HEK293 (cell line): ENCODE results near the gene EIF4B.

Experiments used
- CTCF ChIA-PET: fragments of 350-600 bp; formaldehyde crosslinking; extraction: SDS; loops from one replicate; lab custom pipeline; 2021; ENCODE audit warnings: antibody characterized with exemption; lab: Yijun Ruan, JAX
- POLR2A ChIA-PET: fragments of 300-600 bp; formaldehyde crosslinking; extraction: SDS; loops from one replicate; lab custom pipeline; 2020; ENCODE audit warnings: antibody characterized with exemption, inconsistent platforms; lab: Yijun Ruan, JAX
- H3K27ac ChIP-seq: fragments of 200-500 bp; sonication (Bioruptor generic); 2 replicates; pipeline ENCODE4 v1.5.1; 2014; ENCODE audit warnings: low read depth, low read length, control low read depth, inconsistent platforms; ENCODE audit errors: extremely low read depth
- H3K36me3 ChIP-seq, 2 experiments: fragments of 200-500 bp in 1 of 2; sonication (Bioruptor generic) in 1 of 2; 1 replicate in 1 of 2; 2 replicates in 1 of 2; pipeline ENCODE4 v1.5.1; 2014 to 2017; ENCODE audit warnings: inconsistent platforms in 2 of 2, low read length in 2 of 2; ENCODE audit not compliant: control insufficient read depth in 2 of 2, insufficient read depth in 1 of 2
- H3K4me1 ChIP-seq: fragments of 200-500 bp; sonication (Bioruptor generic); 2 replicates; pipeline ENCODE4 v1.5.1; 2014; ENCODE audit warnings: mild to moderate bottlenecking, low read length, inconsistent platforms; ENCODE audit not compliant: control insufficient read depth, insufficient read depth
- H3K4me3 ChIP-seq: 2 replicates; pipeline ENCODE4 v1.5.1; 2011; ENCODE audit warnings: low read depth, mild to moderate bottlenecking, control low read depth, low read length, moderate library complexity
- H3K9me3 ChIP-seq: fragments of 200-500 bp; sonication (Bioruptor generic); 2 replicates; pipeline ENCODE4 v1.5.1; 2014; ENCODE audit warnings: low read depth, low read length, inconsistent platforms; ENCODE audit not compliant: control insufficient read depth, insufficient read depth
- EGR2 ChIP-seq: fragments of 450-650 bp; formaldehyde crosslinking; IDR thresholded peaks from 2 replicates; pipeline ENCODE4 v1.5.1; 2016; ENCODE audit warnings: low read depth, missing biosample characterization, missing genetic modification characterization
- KLF1 ChIP-seq: fragments of 450-650 bp; formaldehyde crosslinking; IDR thresholded peaks from 2 replicates; pipeline ENCODE4 v1.5.1; 2016; ENCODE audit warnings: missing biosample characterization, missing genetic modification characterization
- KLF16 ChIP-seq: fragments of 450-650 bp; formaldehyde crosslinking; IDR thresholded peaks from 2 replicates; pipeline ENCODE4 v1.5.1; 2017; ENCODE audit warnings: missing biosample characterization, missing genetic modification characterization
- KLF17 ChIP-seq: fragments of 450-650 bp; formaldehyde crosslinking; IDR thresholded peaks from 2 replicates; pipeline ENCODE4 v1.5.1; 2016; ENCODE audit warnings: missing biosample characterization, missing genetic modification characterization
- PRDM4 ChIP-seq: fragments of 450-650 bp; formaldehyde crosslinking; IDR thresholded peaks from 2 replicates; pipeline ENCODE4 v1.5.1; 2017; ENCODE audit warnings: missing biosample characterization, missing genetic modification characterization
- SP3 ChIP-seq: fragments of 450-650 bp; formaldehyde crosslinking; IDR thresholded peaks from 2 replicates; pipeline ENCODE4 v1.5.1; 2016; ENCODE audit warnings: missing biosample characterization, missing genetic modification characterization
- ZBTB17 ChIP-seq: fragments of 450-650 bp; formaldehyde crosslinking; IDR thresholded peaks from 2 replicates; pipeline ENCODE4 v1.5.1; 2016; ENCODE audit warnings: missing biosample characterization, missing genetic modification characterization
- ZFP69B ChIP-seq: fragments of 450-650 bp; formaldehyde crosslinking; IDR thresholded peaks from 2 replicates; pipeline ENCODE4 v1.5.1; 2016; ENCODE audit warnings: missing biosample characterization, missing genetic modification characterization
- ZNF266 ChIP-seq: fragments of 450-650 bp; formaldehyde crosslinking; IDR thresholded peaks from 2 replicates; pipeline ENCODE4 v1.5.1; 2016; ENCODE audit warnings: missing biosample characterization, missing genetic modification characterization, low read depth
- ZNF341 ChIP-seq: fragments of 450-650 bp; formaldehyde crosslinking; IDR thresholded peaks from 2 replicates; pipeline ENCODE4; 2016; ENCODE audit warnings: low read depth, missing biosample characterization, missing genetic modification characterization
- ZNF391 ChIP-seq: fragments of 450-650 bp; formaldehyde crosslinking; IDR thresholded peaks from 2 replicates; pipeline ENCODE4 v1.5.1; 2016; ENCODE audit warnings: low read depth, missing biosample characterization, missing genetic modification characterization, borderline replicate concordance
- ZNF423 ChIP-seq: fragments of 450-650 bp; formaldehyde crosslinking; IDR thresholded peaks from 2 replicates; pipeline ENCODE4 v1.5.1; 2016; ENCODE audit warnings: missing biosample characterization, missing genetic modification characterization
- ZNF501 ChIP-seq: fragments of 450-650 bp; formaldehyde crosslinking; IDR thresholded peaks from 2 replicates; pipeline ENCODE4 v1.5.1; 2016; ENCODE audit warnings: missing biosample characterization, missing genetic modification characterization
- ZNF530 ChIP-seq: fragments of 450-650 bp; formaldehyde crosslinking; IDR thresholded peaks from 2 replicates; pipeline ENCODE4 v1.5.1; 2016; ENCODE audit warnings: low read depth, missing biosample characterization, missing genetic modification characterization
- ZNF544 ChIP-seq: fragments of 450-650 bp; formaldehyde crosslinking; IDR thresholded peaks from 2 replicates; pipeline ENCODE4 v1.5.0; 2017; ENCODE audit warnings: missing biosample characterization, missing genetic modification characterization
- ZNF548 ChIP-seq: fragments of 450-650 bp; formaldehyde crosslinking; IDR thresholded peaks from 2 replicates; pipeline ENCODE4 v1.5.1; 2016; ENCODE audit warnings: missing biosample characterization, missing genetic modification characterization
- ZNF600 ChIP-seq: fragments of 450-650 bp; formaldehyde crosslinking; IDR thresholded peaks from 2 replicates; pipeline ENCODE4 v1.5.1; 2016; ENCODE audit warnings: missing biosample characterization, missing genetic modification characterization
- ZNF777 ChIP-seq: fragments of 450-650 bp; formaldehyde crosslinking; IDR thresholded peaks from 2 replicates; pipeline ENCODE4 v1.5.1; 2017; ENCODE audit warnings: missing biosample characterization, missing genetic modification characterization, borderline replicate concordance
- ZSCAN16 ChIP-seq: fragments of 450-650 bp; formaldehyde crosslinking; IDR thresholded peaks from 2 replicates; pipeline ENCODE4 v1.5.1; 2016; ENCODE audit warnings: missing biosample characterization, missing genetic modification characterization
- TF ChIP-seq, protein P1 (sequence below): fragments of 450-650 bp; formaldehyde crosslinking; conservative IDR thresholded peaks from 2 replicates; pipeline ENCODE4 v1.5.1; 2016; ENCODE audit warnings: low read depth, missing biosample characterization, missing genetic modification characterization
- TF ChIP-seq, protein P2 (sequence below): fragments of 450-650 bp; formaldehyde crosslinking; IDR thresholded peaks from 2 replicates; pipeline ENCODE4 v1.5.1; 2016; ENCODE audit warnings: missing biosample characterization, missing genetic modification characterization, low read depth
- TF ChIP-seq, protein P3 (sequence below): fragments of 450-650 bp; formaldehyde crosslinking; IDR thresholded peaks from 2 replicates; pipeline ENCODE4 v1.5.1; 2017; ENCODE audit warnings: missing biosample characterization, missing genetic modification characterization

EIF4B gene

DNA sequence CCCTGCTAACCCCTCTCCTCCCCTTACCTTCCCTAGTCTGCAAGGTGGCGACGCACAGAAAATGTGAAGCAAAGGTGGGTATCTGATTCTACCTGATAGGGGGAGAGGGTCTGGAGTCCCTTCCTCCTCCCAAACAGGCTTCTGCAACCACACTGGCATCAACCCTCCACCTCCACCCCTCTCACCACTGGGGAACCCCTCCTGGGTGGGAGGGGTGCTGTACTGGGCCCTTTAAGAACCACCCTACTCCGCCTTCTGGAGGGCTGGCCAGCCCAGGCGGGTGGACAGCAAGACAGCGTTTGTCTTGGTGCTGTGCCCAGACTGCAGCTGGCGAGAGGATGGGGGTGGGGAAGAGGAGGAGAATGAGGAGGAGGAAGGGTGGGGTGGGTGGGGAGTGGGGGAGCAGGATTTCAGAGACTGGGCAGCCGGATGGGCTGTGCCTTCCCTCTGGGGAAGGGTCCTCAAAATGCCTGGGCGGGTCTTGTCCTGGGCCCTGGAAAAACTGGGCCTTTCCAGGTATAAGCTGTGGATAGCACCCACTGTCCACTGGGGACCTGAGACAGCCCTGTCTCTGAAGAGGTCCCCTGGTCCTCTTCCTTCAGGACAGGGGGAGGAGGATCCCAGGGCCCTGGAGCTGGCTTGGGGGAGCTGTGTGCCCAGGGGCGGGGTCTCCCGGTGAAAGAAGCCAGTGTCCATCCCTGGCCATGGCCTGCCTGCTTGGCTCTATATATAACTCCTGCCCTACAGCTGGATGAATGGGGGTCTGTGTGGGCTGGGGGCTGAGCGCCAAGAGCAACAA, 46.4 kb downstream of the EIF4B start:
- peaks cover 40% of the 10 kb centered on the region for H3K4me1 ChIP-seq
- H3K27ac ChIP-seq: no peak overlapping the region
- H3K9me3 ChIP-seq: no peaks in the 10 kb centered on the region
- ChIA-PET CTCF (interaction anchor here (1.1 to 4.7 kb wide), 5 partner anchors 9 to 24 kb away, joined by 5 to 59 read pairs (median 8); no protein-coding TSS in a partner anchor), POLR2A (interaction anchor here (0.6 to 1.5 kb wide), 4 partner anchors 12 to 157 kb away, joined by 3 to 4 read pairs (median 4); partner anchors contain the start of gene SPRYD3)
- H3K4me3 ChIP-seq: no peak overlapping the region
- H3K36me3 ChIP-seq: peaks cover 0 to 11% of the 10 kb centered on the region in 2 experiments; a peak in 1 of 3 replicates
- TF ChIP-seq, protein P1, sequence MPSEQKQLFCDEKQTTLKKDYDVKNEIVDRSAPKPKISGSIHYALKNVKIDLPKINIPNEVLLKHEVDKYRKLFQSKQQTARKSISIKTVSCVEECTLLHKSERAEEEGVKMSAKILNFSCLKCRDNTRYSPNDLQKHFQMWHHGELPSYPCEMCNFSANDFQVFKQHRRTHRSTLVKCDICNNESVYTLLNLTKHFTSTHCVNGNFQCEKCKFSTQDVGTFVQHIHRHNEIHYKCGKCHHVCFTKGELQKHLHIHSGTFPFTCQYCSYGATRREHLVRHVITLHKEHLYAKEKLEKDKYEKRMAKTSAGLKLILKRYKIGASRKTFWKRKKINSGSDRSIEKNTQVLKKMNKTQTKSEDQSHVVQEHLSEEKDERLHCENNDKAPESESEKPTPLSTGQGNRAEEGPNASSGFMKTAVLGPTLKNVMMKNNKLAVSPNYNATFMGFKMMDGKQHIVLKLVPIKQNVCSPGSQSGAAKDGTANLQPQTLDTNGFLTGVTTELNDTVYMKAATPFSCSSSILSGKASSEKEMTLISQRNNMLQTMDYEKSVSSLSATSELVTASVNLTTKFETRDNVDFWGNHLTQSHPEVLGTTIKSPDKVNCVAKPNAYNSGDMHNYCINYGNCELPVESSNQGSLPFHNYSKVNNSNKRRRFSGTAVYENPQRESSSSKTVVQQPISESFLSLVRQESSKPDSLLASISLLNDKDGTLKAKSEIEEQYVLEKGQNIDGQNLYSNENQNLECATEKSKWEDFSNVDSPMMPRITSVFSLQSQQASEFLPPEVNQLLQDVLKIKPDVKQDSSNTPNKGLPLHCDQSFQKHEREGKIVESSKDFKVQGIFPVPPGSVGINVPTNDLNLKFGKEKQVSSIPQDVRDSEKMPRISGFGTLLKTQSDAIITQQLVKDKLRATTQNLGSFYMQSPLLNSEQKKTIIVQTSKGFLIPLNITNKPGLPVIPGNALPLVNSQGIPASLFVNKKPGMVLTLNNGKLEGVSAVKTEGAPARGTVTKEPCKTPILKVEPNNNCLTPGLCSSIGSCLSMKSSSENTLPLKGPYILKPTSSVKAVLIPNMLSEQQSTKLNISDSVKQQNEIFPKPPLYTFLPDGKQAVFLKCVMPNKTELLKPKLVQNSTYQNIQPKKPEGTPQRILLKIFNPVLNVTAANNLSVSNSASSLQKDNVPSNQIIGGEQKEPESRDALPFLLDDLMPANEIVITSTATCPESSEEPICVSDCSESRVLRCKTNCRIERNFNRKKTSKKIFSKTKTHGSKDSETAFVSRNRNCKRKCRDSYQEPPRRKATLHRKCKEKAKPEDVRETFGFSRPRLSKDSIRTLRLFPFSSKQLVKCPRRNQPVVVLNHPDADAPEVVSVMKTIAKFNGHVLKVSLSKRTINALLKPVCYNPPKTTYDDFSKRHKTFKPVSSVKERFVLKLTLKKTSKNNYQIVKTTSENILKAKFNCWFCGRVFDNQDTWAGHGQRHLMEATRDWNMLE: no peak
- TF ChIP-seq ZBTB17 (tag by site-specific recombination) (no peak), ZSCAN16 (tag by site-specific recombination) (no peak), ZNF548 (tag by site-specific recombination) (no peak), ZNF266 (tag by site-specific recombination) (no peak), ZNF530 (tag by site-specific recombination) (no peak), KLF17 (0 out of 2 replicates have a peak, but pooled peaks have one; percentile 66), KLF16 (tag by site-specific recombination) (0 out of 2 replicates have a peak, but pooled peaks have one; percentile 22), KLF1 (peak; percentile 87), ZFP69B (no peak), EGR2 (tag by site-specific recombination) (peak; percentile 58; the same call in 1 of the 2 replicates), ZNF544 (no peak), ZNF501 (tag by site-specific recombination) (no peak), ZNF391 (tag by site-specific recombination) (no peak), ZNF423 (tag by site-specific recombination) (no peak), ZNF341 (tag by site-specific recombination) (peak; percentile 27; the same call in 1 of the 2 replicates), PRDM4 (tag by site-specific recombination) (no peak), SP3 (tag by site-specific recombination) (peak; percentile 59), ZNF600 (peak; percentile 63), ZNF777 (no peak)
- TF ChIP-seq, protein P2, sequence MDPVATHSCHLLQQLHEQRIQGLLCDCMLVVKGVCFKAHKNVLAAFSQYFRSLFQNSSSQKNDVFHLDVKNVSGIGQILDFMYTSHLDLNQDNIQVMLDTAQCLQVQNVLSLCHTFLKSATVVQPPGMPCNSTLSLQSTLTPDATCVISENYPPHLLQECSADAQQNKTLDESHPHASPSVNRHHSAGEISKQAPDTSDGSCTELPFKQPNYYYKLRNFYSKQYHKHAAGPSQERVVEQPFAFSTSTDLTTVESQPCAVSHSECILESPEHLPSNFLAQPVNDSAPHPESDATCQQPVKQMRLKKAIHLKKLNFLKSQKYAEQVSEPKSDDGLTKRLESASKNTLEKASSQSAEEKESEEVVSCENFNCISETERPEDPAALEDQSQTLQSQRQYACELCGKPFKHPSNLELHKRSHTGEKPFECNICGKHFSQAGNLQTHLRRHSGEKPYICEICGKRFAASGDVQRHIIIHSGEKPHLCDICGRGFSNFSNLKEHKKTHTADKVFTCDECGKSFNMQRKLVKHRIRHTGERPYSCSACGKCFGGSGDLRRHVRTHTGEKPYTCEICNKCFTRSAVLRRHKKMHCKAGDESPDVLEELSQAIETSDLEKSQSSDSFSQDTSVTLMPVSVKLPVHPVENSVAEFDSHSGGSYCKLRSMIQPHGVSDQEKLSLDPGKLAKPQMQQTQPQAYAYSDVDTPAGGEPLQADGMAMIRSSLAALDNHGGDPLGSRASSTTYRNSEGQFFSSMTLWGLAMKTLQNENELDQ (tag by site-specific recombination): no peak
- TF ChIP-seq, protein P3, sequence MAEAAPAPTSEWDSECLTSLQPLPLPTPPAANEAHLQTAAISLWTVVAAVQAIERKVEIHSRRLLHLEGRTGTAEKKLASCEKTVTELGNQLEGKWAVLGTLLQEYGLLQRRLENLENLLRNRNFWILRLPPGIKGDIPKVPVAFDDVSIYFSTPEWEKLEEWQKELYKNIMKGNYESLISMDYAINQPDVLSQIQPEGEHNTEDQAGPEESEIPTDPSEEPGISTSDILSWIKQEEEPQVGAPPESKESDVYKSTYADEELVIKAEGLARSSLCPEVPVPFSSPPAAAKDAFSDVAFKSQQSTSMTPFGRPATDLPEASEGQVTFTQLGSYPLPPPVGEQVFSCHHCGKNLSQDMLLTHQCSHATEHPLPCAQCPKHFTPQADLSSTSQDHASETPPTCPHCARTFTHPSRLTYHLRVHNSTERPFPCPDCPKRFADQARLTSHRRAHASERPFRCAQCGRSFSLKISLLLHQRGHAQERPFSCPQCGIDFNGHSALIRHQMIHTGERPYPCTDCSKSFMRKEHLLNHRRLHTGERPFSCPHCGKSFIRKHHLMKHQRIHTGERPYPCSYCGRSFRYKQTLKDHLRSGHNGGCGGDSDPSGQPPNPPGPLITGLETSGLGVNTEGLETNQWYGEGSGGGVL (tag by site-specific recombination): peak; percentile 52
